IPS-20b (cell line): ENCODE data around the gene PARD6A.

Experiments used
- H3K27ac ChIP-seq: one replicate; pipeline ENCODE4 v1.5.1; 2013; ENCODE audit warnings: low read length
- H3K27me3 ChIP-seq: 2 replicates; pipeline ENCODE4 v1.6.1; 2013; ENCODE audit warnings: mild to moderate bottlenecking, low read length, inconsistent platforms; ENCODE audit not compliant: insufficient read depth
- H3K36me3 ChIP-seq: 2 replicates; pipeline ENCODE4 v1.6.1; 2013; ENCODE audit warnings: low read depth, mild to moderate bottlenecking, inconsistent platforms, low read length, moderate library complexity; ENCODE audit not compliant: insufficient read depth
- H3K4me1 ChIP-seq: 2 replicates; pipeline ENCODE4 v1.6.1; 2013; ENCODE audit warnings: mild to moderate bottlenecking, control low read depth, inconsistent platforms, low read length, moderate library complexity; ENCODE audit not compliant: insufficient read depth
- H3K4me3 ChIP-seq: 2 replicates; pipeline ENCODE4 v1.5.1; 2013; ENCODE audit warnings: mild to moderate bottlenecking, low read length, inconsistent platforms
- H3K9ac ChIP-seq: 2 replicates; pipeline ENCODE4 v1.6.1; 2013; ENCODE audit warnings: low read depth, mild to moderate bottlenecking, inconsistent platforms, low read length, moderate library complexity
- H3K9me3 ChIP-seq: 2 replicates; pipeline ENCODE4 v1.6.1; 2013; ENCODE audit warnings: mild to moderate bottlenecking, low read depth, low read length, inconsistent platforms; ENCODE audit not compliant: insufficient read depth

PARD6A gene, protein sequence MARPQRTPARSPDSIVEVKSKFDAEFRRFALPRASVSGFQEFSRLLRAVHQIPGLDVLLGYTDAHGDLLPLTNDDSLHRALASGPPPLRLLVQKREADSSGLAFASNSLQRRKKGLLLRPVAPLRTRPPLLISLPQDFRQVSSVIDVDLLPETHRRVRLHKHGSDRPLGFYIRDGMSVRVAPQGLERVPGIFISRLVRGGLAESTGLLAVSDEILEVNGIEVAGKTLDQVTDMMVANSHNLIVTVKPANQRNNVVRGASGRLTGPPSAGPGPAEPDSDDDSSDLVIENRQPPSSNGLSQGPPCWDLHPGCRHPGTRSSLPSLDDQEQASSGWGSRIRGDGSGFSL

DNA sequence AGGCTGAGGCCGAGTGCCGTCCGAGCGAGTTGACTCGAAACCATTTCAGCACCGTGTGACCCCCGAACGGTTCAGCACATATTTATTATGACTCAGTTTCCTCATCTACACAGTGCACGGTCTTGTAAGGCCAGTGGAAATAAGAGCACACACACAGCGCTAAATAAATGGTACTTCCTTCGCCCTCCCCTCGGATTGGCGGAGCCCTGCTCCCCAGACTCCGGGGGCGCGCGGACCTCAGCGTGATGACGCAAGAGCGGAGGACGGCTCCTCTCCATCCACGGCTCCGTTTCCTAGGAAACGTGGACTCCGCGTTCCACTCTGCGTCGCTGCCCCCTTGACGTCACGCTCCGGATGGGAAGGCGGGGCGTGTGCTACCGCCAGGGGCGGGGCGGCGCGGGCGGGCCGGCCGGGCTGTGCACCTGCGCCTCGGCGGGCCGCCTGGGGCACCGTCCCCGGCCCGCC is at the start of gene PARD6A:
TSS of gene PARD6A (plus strand) at position 397 of the 465 bp plus-strand sequence. CDS start 79 bp downstream, outside the sequence.
- Histone ChIP-seq H3K36me3 (peaks cover 12% of the 10 kb centered on the region; the same call in 1 of the 2 replicates), H3K4me1 (peaks cover 10% of the 10 kb centered on the region; the same call in 1 of the 2 replicates), H3K9me3 (no peaks in the 10 kb centered on the region), H3K9ac (peak within 1 kb of the TSS; percentile 80), H3K27ac (peak within 1 kb of the TSS; percentile 77), H3K4me3 (peak within 1 kb of the TSS; percentile 94), H3K27me3 (peaks cover 17% of the 10 kb centered on the region; the same call in 1 of the 2 replicates)

DNA sequence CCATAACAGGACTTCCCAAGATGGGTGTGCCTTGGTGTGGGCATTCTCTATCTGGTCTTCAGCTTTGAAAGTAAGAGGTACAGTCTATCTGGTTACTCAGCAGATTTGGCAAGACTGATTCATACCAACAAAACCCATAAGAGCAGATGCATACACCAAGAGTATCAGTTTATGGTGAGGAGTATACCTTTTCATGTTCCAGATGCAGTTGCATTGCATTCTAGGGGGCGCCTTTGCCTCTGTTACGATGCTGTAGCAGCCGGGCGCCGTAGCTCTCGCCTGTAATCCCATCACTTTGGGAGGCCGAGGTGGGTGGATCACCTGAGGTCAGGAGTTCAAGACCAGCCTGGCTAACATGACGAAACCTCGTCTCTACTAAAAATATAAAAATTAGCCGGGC is 47.0 kb upstream of the PARD6A start:
- Histone ChIP-seq H3K9me3 (no peaks in the 10 kb centered on the region), H3K36me3 (peaks cover 68% of the 10 kb centered on the region), H3K27me3 (no peaks in the 10 kb centered on the region), H3K9ac (no peak overlapping the region), H3K4me3 (no peak overlapping the region), H3K27ac (no peak overlapping the region), H3K4me1 (no peaks in the 10 kb centered on the region)

DNA sequence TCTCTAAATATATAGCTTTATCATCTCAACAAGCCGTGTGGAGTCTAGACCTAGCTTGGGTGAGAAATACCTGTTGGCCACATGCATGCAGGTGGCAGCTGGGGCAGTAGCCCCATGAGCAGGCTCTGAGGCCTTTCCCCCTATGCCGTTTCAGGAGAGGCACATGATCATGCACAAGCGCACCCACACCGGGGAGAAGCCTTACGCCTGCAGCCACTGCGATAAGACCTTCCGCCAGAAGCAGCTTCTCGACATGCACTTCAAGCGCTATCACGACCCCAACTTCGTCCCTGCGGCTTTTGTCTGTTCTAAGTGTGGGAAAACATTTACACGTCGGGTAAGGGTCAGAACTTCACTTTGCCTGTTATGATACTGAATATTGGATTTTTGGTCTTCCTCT is 32.5 kb upstream of the PARD6A start:
- no peaks in the 10 kb centered on the region for H3K9me3 ChIP-seq
- no peaks in the 10 kb centered on the region for H3K27me3 ChIP-seq
- no peak overlapping the region for H3K9ac ChIP-seq
- H3K4me3 ChIP-seq = no peak overlapping the region
- H3K36me3 ChIP-seq = peaks cover 84% of the 10 kb centered on the region
- H3K4me1 ChIP-seq = no peaks in the 10 kb centered on the region
- no peak overlapping the region for H3K27ac ChIP-seq

DNA sequence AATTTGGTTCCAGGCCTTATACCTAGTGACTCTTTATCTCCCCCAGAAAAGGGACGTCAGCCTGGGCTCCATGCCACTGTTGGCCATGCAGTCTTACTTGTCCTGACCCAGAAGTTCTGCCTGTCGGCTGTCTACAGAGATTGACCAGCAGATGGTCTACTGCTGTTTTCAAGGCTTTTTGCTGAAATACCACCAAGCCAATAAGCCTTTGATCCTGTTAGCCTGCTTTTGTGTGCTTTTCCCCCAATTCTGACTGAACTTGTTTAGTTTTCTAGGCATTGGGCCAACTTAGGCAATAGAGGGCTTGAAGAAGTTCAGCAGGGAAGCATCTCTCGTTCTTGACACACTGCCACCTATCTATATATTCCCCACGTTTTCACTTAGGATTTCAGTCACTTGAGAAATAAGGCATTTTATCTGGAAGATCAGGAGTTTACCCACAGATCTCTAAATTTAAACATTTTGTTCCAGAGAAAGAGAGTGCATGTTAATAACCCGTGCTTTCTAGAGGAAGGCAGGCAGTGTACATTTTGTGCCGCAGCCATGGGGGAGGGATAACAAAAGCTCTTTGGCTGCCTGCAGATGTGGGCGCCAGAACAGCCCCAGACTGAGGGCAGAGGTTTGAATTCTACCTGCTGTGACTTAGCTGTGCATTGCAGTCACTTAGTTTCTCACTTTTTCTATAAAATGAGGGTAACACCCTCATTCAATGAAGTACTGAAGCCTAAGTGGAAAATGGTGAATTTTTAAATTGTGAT is 28.2 kb upstream of the PARD6A start:
- Histone ChIP-seq H3K4me1 (no peaks in the 10 kb centered on the region), H3K27me3 (no peaks in the 10 kb centered on the region), H3K36me3 (peaks cover 83% of the 10 kb centered on the region), H3K27ac (no peak overlapping the region), H3K9me3 (no peaks in the 10 kb centered on the region), H3K4me3 (no peak overlapping the region), H3K9ac (no peak overlapping the region)

DNA sequence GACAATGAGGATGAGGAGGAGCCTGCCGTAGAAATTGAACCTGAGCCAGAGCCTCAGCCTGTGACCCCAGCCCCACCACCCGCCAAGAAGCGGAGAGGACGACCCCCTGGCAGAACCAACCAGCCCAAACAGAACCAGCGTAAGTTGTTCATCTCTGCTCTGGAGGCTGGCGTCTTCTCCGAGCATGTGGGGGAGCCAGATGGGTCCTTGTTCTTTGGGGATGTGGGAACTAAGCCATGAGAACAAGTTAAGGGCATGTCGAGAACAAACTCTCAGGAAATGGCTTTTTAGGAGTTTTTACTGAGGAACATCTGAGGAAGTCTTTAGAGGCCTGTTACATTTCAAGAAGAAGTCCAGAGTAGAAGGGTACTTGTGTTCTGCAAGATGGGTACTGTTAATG is 24.0 kb upstream of the PARD6A start:
- H3K27me3 ChIP-seq = no peaks in the 10 kb centered on the region
- H3K36me3 ChIP-seq = peaks cover 67% of the 10 kb centered on the region
- no peak overlapping the region for H3K4me3 ChIP-seq
- no peaks in the 10 kb centered on the region for H3K9me3 ChIP-seq
- H3K9ac ChIP-seq = no peak overlapping the region
- H3K4me1 ChIP-seq = no peaks in the 10 kb centered on the region
- no peak overlapping the region for H3K27ac ChIP-seq

DNA sequence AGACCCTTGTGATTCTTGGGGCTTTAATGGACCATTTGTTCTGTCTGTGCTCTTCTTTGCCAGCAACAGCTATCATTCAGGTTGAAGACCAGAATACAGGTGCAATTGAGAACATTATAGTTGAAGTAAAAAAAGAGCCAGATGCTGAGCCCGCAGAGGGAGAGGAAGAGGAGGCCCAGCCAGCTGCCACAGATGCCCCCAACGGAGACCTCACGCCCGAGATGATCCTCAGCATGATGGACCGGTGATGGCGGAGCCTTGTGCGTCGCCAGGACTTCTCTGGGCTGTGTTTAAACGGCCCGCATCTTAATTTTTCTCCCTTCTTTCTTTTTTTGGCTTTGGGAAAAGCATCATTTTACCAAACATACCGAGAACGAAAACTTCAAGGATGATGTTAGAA is 23.1 kb upstream of the PARD6A start:
- Histone ChIP-seq H3K4me3 (no peak overlapping the region), H3K27ac (no peak overlapping the region), H3K4me1 (no peaks in the 10 kb centered on the region), H3K36me3 (peaks cover 58% of the 10 kb centered on the region), H3K27me3 (no peaks in the 10 kb centered on the region; the same call in 1 of the 2 replicates), H3K9me3 (no peaks in the 10 kb centered on the region), H3K9ac (no peak overlapping the region)

DNA sequence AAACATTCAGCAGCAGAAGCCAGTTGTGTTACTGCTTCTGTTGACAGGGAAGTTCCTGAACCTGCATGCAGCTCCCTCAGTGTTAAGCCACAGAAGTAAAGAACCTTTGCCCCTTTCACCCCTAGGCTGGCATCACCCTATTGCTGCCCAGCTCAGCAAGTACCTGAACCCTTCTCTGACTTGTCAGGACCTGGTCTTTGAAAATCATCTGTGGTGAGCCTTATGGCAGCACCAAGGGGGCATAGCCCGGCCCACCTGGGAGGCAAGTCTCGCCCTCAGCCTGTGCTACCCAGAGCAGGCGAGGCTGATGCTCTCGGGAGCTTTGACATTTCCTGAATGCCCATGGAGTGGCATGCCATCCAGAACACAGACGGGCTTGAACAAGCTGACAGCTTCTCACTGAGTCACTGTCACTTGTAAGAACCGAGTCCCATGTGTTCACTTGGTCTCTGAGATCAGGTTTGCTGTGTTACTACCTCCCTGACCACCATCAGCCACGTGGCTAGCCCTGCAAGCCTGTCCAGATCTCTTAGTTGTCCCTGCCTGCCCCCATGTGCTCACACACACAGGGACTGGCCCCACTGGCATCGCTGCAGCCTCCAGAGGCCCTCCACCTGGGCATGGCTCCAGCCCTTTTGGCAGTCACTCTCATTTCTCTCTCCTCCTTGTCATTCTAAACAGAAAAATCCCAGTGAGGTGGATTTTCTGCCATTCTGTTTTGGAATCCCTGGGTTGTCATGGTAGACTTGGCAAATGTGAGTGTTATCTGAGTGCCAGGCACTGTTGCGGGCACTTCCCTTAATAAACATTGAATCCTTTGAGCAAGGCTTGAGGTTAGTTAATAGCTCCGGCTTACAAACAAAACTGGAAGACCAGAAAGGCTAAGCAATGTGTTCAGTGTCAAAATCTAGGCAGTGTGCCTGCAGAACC is 18.7 kb upstream of the PARD6A start:
- H3K36me3 ChIP-seq = peaks cover 27% of the 10 kb centered on the region
- no peaks in the 10 kb centered on the region; the same call in 1 of the 2 replicates for H3K4me1 ChIP-seq
- H3K9me3 ChIP-seq = no peaks in the 10 kb centered on the region
- no peak overlapping the region for H3K9ac ChIP-seq
- H3K27me3 ChIP-seq = peaks cover 30% of the 10 kb centered on the region
- no peak overlapping the region for H3K4me3 ChIP-seq
- no peak overlapping the region for H3K27ac ChIP-seq

DNA sequence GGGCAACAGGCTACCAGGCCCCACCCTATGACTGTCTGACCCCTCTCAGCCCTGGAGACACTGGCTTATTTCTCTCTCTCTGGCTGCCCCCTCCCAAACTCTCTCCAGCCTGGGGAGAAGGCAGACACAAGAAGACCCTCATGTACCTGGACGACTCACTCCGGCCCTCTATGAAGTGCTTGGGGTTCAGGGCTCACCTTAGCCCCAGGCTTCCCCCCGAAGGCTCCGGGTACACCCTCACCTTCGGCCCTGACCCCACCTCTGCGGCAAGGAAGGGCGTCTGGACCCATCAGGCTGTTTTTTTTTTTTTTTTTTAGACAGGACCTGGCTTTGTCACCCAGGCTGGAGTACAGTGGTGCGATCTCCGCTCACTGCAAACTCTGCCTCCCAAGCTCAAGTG is 16.7 kb upstream of the PARD6A start:
- Histone ChIP-seq H3K27me3 (peaks cover 49% of the 10 kb centered on the region), H3K27ac (no peak overlapping the region), H3K9me3 (no peaks in the 10 kb centered on the region), H3K36me3 (peaks cover 7% of the 10 kb centered on the region; the same call in 1 of the 2 replicates), H3K4me3 (no peak overlapping the region), H3K4me1 (no peaks in the 10 kb centered on the region; the same call in 1 of the 2 replicates), H3K9ac (no peak overlapping the region)

DNA sequence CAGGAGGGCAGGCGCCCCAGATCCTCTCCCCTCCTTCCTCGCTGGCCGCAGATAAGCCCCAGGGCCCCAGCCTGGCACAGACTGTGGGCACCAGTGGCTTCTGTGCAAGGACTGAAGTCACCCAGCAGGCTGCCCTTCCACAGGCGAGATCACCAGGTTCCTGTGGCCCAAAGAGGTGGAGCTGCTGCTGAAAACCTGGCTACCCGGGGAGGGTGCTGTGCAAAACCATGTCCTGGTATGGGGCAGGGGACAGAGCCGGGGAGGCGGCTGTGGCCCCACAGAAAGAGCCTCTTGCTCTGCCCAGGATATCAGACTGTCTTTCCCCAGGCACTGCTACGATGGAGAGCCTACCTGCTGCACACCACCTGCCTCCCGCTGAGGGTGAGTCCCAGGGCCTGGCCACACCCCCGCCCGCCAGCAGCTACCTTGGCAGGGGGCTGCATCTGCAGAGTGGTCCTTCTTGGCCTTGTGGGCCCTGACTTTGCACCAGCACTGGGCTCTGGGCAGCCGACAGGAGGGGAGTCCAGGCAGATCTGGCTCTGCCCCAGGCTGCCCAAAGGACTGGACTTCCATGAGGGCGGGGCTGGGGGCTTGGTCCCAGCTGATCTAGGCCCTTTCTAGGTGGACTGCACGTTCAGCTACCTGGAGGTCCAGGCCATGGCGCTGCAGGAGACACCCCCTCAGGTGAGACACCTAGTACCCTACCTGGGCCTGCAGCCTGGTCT is 15.2 kb upstream of the PARD6A start:
- H3K36me3 ChIP-seq = no peaks in the 10 kb centered on the region
- no peaks in the 10 kb centered on the region; the same call in 1 of the 2 replicates for H3K4me1 ChIP-seq
- H3K27me3 ChIP-seq = peaks cover 61% of the 10 kb centered on the region
- H3K9ac ChIP-seq = peak overlapping the region; percentile 69
- H3K27ac ChIP-seq = no peak overlapping the region
- no peaks in the 10 kb centered on the region for H3K9me3 ChIP-seq
- peak overlapping the region; percentile 63 for H3K4me3 ChIP-seq

DNA sequence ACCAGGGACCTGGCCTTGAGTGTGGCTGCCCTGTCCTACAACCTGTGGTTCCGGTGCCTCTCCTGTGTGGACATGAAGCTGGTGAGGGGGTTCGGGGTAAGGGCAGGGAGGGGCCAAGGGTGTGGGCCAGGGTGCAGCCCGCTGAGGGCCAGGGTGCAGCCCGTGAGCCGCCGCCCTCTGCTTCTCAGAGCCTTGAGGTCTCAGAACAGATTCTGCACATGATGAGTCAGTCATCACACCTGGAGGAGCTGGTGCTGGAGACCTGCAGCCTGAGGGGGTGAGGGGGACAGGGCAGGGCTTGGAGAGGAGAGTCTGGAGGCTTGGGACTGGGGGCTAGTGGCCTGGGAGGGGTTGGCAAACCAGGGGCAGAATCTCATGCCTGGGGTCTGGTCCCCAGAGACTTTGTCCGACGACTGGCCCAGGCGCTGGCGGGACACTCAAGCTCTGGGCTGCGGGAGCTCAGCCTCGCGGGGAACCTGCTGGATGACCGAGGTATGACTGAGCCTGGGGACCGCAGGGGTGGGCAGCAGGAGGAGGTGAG is 13.6 kb upstream of the PARD6A start:
- Histone ChIP-seq H3K27me3 (peaks cover 77% of the 10 kb centered on the region), H3K9me3 (no peaks in the 10 kb centered on the region), H3K4me3 (no peak overlapping the region), H3K9ac (no peak overlapping the region), H3K4me1 (no peaks in the 10 kb centered on the region; the same call in 1 of the 2 replicates), H3K36me3 (no peaks in the 10 kb centered on the region), H3K27ac (no peak overlapping the region)
